GM10847 (cell line): ENCODE measurements around the gene BCL2L11.

ENCODE experiments used
- POLR2A ChIP-seq: IDR thresholded peaks from 2 replicates; pipeline ENCODE4 v1.6.1; 2011; ENCODE audit not compliant: insufficient read length; ENCODE audit errors: extremely low read depth

The BCL2L11 gene

GRCh38 chr2:111205774-111206173, 85.1 kb downstream of the BCL2L11 start:
- TF ChIP-seq POLR2A = no peak

- TF ChIP-seq POLR2A = no peak
Measured at GRCh38 chr2:111207851-111208250, 87.1 kb downstream of the BCL2L11 start.

- no peak for TF ChIP-seq POLR2A
Measured at GRCh38 chr2:111208639-111209038, 87.9 kb downstream of the BCL2L11 start.

GRCh38 chr2:111209045-111209514, 88.4 kb downstream of the BCL2L11 start:
- no peak for TF ChIP-seq POLR2A

GRCh38 chr2:111210036-111210435, 89.3 kb downstream of the BCL2L11 start:
- TF ChIP-seq POLR2A = no peak

- no peak for TF ChIP-seq POLR2A
Measured at GRCh38 chr2:111213877-111214276, 93.2 kb downstream of the BCL2L11 start.

GRCh38 chr2:111216811-111217652, 96.3 kb downstream of the BCL2L11 start:
- TF ChIP-seq POLR2A = no peak
